ENCODE results near the gene CCN6.

CCN6 gene

DNA sequence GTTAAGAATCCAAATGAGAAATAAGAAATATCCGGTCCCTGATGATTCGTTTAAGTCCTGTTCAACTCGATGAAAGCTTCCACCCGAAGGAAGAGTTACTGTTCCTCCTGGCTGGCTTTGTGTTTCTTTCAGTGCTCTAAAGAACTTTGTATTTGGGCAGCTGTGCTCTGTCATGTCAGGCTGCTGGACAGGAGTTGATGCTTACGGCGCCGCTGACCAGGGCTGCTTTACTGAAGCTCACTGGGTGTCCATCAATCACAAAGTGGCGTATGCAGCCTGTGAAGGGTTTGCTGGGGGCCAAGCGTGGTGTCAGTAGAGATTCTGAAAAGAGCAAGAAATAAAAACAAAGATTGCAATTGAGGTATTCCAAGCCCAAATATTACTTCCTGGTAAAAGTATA, 55.4 kb downstream of the CCN6 start:
- TF ChIP-seq ZBTB7A (IDR thresholded peaks at IDR 0.05; ENCODE audit: low read depth): no peak
- TF ChIP-seq, protein P1, sequence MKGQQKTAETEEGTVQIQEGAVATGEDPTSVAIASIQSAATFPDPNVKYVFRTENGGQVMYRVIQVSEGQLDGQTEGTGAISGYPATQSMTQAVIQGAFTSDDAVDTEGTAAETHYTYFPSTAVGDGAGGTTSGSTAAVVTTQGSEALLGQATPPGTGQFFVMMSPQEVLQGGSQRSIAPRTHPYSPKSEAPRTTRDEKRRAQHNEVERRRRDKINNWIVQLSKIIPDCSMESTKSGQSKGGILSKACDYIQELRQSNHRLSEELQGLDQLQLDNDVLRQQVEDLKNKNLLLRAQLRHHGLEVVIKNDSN (IDR thresholded peaks at IDR 0.05): no peak
- no peak for TF ChIP-seq TAF1 (IDR thresholded peaks at IDR 0.05; ENCODE audit: low read depth)
- no peak for TF ChIP-seq TEAD4 (IDR thresholded peaks at IDR 0.05)
- TF ChIP-seq FOXM1 (IDR thresholded peaks at IDR 0.05; ENCODE audit: borderline replicate concordance, low read depth): no peak

DNA sequence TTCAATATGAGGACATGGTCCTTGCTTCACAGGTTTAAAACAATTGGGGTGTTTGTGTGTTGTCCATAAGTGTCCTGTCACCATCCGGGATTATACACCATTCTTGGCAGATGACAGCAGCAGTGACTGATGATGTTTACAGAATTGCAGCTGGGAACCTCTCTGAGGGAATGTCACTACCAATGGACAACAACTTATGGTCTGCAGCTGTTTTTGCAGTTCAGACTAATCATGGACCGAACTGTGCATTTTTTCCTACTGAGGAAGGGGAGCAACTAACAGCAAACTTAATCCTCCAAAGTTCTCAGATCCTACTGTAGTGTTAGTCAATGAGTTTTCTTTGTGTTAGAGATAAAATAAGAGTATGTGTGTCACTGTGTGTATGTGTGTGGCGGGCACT, 59.5 kb downstream of the CCN6 start:
- TF ChIP-seq, protein P1 (IDR thresholded peaks at IDR 0.05): no peak
- TF ChIP-seq TCF12 (IDR thresholded peaks at IDR 0.05; ENCODE audit: low read depth) (no peak), NFIC (IDR thresholded peaks at IDR 0.05) (no peak), TEAD4 (IDR thresholded peaks at IDR 0.05) (no peak), CREB1 (IDR thresholded peaks at IDR 0.05; ENCODE audit: low read depth) (no peak)
- TF ChIP-seq, protein P2, sequence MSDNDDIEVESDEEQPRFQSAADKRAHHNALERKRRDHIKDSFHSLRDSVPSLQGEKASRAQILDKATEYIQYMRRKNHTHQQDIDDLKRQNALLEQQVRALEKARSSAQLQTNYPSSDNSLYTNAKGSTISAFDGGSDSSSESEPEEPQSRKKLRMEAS (IDR thresholded peaks at IDR 0.05): no peak

DNA sequence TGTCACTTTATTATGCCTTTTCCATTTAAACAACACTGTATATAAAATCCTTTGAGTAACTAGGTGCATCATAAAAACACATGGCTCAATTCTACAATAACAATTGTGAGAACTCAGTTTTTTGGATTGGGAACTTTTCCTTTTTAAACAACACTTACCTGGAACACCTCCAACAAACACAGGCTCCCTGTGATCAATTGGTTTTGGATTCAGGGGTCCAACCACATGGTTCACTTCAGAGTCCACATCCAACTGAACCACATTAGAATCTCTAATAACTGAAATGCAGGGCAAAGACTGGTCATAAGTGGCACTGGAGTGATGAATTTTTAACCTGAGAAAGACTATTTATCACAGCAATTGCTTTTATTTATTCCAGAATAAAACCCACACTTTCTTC, 60.0 kb downstream of the CCN6 start:
- no peak for TF ChIP-seq NFIC (IDR thresholded peaks at IDR 0.05)
- no peak for TF ChIP-seq TEAD4 (IDR thresholded peaks at IDR 0.05)
- TF ChIP-seq YY1 (IDR thresholded peaks at IDR 0.05; ENCODE audit: low read depth): no peak
- TF ChIP-seq RAD21 (IDR thresholded peaks at IDR 0.05; ENCODE audit: low read depth): no peak
- TF ChIP-seq, protein P1 (IDR thresholded peaks at IDR 0.05): no peak
- TF ChIP-seq, protein P3, sequence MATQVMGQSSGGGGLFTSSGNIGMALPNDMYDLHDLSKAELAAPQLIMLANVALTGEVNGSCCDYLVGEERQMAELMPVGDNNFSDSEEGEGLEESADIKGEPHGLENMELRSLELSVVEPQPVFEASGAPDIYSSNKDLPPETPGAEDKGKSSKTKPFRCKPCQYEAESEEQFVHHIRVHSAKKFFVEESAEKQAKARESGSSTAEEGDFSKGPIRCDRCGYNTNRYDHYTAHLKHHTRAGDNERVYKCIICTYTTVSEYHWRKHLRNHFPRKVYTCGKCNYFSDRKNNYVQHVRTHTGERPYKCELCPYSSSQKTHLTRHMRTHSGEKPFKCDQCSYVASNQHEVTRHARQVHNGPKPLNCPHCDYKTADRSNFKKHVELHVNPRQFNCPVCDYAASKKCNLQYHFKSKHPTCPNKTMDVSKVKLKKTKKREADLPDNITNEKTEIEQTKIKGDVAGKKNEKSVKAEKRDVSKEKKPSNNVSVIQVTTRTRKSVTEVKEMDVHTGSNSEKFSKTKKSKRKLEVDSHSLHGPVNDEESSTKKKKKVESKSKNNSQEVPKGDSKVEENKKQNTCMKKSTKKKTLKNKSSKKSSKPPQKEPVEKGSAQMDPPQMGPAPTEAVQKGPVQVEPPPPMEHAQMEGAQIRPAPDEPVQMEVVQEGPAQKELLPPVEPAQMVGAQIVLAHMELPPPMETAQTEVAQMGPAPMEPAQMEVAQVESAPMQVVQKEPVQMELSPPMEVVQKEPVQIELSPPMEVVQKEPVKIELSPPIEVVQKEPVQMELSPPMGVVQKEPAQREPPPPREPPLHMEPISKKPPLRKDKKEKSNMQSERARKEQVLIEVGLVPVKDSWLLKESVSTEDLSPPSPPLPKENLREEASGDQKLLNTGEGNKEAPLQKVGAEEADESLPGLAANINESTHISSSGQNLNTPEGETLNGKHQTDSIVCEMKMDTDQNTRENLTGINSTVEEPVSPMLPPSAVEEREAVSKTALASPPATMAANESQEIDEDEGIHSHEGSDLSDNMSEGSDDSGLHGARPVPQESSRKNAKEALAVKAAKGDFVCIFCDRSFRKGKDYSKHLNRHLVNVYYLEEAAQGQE (IDR thresholded peaks at IDR 0.05; ENCODE audit: low read depth): no peak
- TF ChIP-seq, protein P2 (IDR thresholded peaks at IDR 0.05): no peak
- TF ChIP-seq EP300 (IDR thresholded peaks at IDR 0.05; ENCODE audit: borderline replicate concordance): no peak

DNA sequence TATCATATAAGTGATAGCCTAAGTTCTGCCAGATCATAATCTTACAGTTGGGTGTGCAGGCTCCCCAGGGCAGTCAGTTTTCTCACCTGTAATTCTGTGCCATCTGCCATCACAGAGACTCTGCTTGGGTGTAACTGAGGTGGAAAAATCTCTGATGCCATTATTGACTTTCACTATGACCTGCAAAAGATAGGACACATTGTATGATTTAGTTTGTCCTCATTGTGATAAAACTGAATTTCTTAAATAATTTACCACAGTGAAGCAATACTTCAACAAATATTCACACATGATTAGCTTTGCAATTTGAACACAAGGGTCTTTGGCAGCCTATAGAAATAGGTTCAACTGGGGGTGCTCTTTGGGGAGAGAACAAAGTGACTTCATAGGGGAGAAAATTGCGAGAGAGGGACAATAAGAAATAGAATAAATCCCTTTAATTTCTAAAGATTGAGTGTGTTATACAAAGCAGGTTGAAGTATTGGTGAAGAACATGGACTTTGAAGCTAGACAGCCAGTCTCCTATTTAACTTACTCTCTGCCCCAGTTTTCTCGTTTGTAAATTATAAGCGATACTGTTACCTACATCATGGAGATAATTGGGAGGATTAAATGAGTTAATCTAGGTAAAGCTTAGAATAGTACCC, 60.8 kb downstream of the CCN6 start:
- TF ChIP-seq, protein P1 (IDR thresholded peaks at IDR 0.05): no peak

DNA sequence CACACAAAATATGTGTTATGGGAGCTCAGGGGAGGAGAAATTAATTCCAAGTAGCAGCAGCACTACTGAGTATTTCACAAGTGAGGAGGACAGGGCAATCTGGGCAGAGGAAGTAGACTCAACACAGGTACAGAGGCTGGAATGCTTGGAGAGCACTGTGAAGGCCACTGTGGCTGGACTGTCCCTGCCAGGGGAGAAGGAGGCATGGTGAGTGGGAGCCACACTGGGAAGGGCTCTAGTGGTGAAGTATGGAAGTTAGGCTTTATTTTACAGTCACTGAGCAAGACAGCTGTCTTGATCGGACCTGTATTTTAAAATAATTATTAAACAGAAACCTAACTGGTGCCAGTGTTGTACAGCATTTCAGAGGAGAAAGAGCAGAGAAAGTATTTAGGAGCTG, 62.3 kb downstream of the CCN6 start:
- no peak for TF ChIP-seq EP300 (IDR thresholded peaks at IDR 0.05; ENCODE audit: borderline replicate concordance)
- TF ChIP-seq YY1 (IDR thresholded peaks at IDR 0.05; ENCODE audit: low read depth): no peak
- TF ChIP-seq, protein P3 (IDR thresholded peaks at IDR 0.05; ENCODE audit: low read depth): no peak
- TF ChIP-seq TCF12 (IDR thresholded peaks at IDR 0.05; ENCODE audit: low read depth): no peak
- TF ChIP-seq, protein P1 (IDR thresholded peaks at IDR 0.05): no peak
- TF ChIP-seq FOXM1 (IDR thresholded peaks at IDR 0.05; ENCODE audit: borderline replicate concordance, low read depth): no peak
- TF ChIP-seq TAF1 (IDR thresholded peaks at IDR 0.05; ENCODE audit: low read depth): no peak
- TF ChIP-seq, protein P2 (IDR thresholded peaks at IDR 0.05): no peak
- no peak for TF ChIP-seq TEAD4 (IDR thresholded peaks at IDR 0.05)

DNA sequence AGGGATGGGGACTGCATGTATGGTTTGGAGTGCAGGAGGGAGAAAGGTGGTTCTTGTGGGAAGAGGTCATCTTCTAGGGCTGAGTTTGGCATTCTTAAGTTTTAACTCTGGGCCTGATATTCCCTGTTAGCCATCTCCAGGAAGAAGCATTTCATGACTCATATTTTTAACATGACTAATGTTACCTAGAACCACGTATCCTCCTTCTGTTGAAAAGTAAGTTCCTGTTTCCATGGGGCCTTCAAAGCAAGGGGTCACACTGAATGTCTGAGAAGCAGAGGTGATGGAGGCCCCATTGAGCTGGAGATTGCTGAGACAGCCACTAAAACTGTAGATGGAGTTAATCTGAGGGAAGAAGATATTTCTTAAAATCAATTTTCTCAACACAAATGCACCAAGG, 63.6 kb downstream of the CCN6 start:
- TF ChIP-seq TEAD4 (IDR thresholded peaks at IDR 0.05): no peak
- no peak for TF ChIP-seq NFIC (IDR thresholded peaks at IDR 0.05)
- TF ChIP-seq FOXM1 (IDR thresholded peaks at IDR 0.05; ENCODE audit: borderline replicate concordance, low read depth): no peak
- TF ChIP-seq CREB1 (IDR thresholded peaks at IDR 0.05; ENCODE audit: low read depth): no peak
- TF ChIP-seq, protein P3 (IDR thresholded peaks at IDR 0.05; ENCODE audit: low read depth): no peak
- TF ChIP-seq TCF12 (IDR thresholded peaks at IDR 0.05; ENCODE audit: low read depth): no peak
- TF ChIP-seq, protein P1 (IDR thresholded peaks at IDR 0.05): no peak
- TF ChIP-seq ZBTB7A (IDR thresholded peaks at IDR 0.05; ENCODE audit: low read depth): no peak
- TF ChIP-seq RAD21 (IDR thresholded peaks at IDR 0.05; ENCODE audit: low read depth): no peak
- no peak for TF ChIP-seq CEBPB (IDR thresholded peaks at IDR 0.05)
- TF ChIP-seq, protein P2 (IDR thresholded peaks at IDR 0.05): no peak
- no peak for TF ChIP-seq EGR1 (IDR thresholded peaks at IDR 0.05)
- no peak for TF ChIP-seq TAF1 (IDR thresholded peaks at IDR 0.05; ENCODE audit: low read depth)
- no peak for TF ChIP-seq EP300 (IDR thresholded peaks at IDR 0.05; ENCODE audit: borderline replicate concordance)

Data from Ishikawa (cell line).